ENCODE data around the gene HS3ST2. TPM values are rescaled to one million over a fixed set of nuclear protein-coding genes. Genes with fewer than 3 reads are reported as not detected.

HS3ST2 gene
- total RNA-seq, 3 donors from 2014 or later, result 0.33 to 9.1 (median 7.3) TPM

DNA sequence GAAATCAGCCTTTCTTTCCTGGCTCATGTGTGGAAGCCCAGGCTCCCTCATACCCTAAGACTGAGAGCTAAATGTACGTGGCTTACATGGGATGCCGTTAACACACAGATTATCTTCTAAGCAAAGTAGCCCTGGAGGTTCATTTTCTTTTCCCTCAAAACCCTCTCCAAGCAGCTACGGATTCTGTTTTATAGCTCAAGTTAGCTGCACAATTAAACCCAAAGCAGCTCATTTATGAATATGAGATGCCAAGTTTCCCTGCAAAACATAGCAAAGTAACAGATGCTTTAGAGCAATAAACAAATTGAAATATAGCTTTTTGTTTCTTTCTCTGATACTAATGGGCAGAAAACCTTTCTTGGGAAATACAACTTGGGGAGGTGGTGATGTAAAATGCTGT, 72.0 kb downstream of the HS3ST2 start:
- Histone ChIP-seq H3K4me3 (no peak overlapping the region), H3K27ac (no peak overlapping the region), H3K36me3 (no peaks in the 10 kb centered on the region), H3K4me1 (no peaks in the 10 kb centered on the region), H3K27me3 (no peaks in the 10 kb centered on the region), H3K9me3 (no peaks in the 10 kb centered on the region)
- no peak for TF ChIP-seq POLR2AphosphoS5 (IDR thresholded peaks at IDR 0.05)
- TF ChIP-seq POLR2A (IDR thresholded peaks at IDR 0.05), result no peak
- TF ChIP-seq, protein P1, sequence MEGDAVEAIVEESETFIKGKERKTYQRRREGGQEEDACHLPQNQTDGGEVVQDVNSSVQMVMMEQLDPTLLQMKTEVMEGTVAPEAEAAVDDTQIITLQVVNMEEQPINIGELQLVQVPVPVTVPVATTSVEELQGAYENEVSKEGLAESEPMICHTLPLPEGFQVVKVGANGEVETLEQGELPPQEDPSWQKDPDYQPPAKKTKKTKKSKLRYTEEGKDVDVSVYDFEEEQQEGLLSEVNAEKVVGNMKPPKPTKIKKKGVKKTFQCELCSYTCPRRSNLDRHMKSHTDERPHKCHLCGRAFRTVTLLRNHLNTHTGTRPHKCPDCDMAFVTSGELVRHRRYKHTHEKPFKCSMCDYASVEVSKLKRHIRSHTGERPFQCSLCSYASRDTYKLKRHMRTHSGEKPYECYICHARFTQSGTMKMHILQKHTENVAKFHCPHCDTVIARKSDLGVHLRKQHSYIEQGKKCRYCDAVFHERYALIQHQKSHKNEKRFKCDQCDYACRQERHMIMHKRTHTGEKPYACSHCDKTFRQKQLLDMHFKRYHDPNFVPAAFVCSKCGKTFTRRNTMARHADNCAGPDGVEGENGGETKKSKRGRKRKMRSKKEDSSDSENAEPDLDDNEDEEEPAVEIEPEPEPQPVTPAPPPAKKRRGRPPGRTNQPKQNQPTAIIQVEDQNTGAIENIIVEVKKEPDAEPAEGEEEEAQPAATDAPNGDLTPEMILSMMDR (IDR thresholded peaks at IDR 0.05), result no peak
- intact Hi-C loops (cut with DNase I; ENCODE audit: low total_unique reads), result no loop called here
- DNase-seq (ENCODE audit: low spot score in 2 of 2), result no peak

DNA sequence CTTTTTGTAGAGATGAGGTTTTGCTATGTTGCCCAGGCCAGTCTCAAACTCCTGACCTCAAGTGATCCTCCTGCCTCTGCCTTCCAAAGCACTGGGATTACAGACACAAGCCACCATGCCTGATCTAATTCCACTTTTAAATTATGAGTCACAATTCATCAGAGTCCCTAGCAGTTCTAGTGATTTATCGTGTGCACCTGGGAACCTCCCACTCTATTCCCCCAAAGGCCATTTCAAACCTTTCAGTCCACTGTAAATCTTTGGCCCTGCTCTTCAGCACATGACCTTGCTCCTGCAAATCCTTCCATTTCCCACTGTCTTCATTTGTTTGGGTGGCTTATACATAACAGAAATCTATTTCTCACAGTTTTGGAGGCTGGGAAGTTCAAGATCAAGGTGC, 73.0 kb downstream of the HS3ST2 start:
- DNase-seq (ENCODE audit: low spot score in 2 of 2), result no peak
- no peak overlapping the region for H3K27ac ChIP-seq
- no peak for TF ChIP-seq POLR2AphosphoS5 (IDR thresholded peaks at IDR 0.05)
- TF ChIP-seq, protein P1 (IDR thresholded peaks at IDR 0.05), result no peak
- no peak for TF ChIP-seq POLR2A (IDR thresholded peaks at IDR 0.05)

DNA sequence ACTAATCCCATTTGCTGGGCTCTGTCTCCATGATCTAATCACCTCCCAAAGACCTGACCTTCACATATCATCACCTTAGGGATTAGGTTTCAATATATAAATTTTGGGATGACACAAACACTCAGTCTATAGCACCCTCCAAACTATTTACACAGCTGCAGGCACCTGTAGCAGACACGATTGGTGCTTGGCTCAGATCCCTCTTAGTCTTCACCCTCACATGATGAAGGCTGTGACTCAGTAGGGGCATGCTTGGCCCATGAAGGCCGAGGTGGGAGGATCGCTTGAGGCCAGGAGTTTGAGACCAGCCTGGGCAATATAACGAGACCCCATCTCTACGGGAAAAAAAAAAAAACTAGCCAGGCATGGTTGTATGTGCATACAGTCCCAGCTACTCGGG, 73.5 kb downstream of the HS3ST2 start:
- H3K27ac ChIP-seq, result no peak overlapping the region
- H3K36me3 ChIP-seq, result no peaks in the 10 kb centered on the region
- no peak for TF ChIP-seq POLR2AphosphoS5 (IDR thresholded peaks at IDR 0.05)
- TF ChIP-seq, protein P1 (IDR thresholded peaks at IDR 0.05), result no peak
- TF ChIP-seq POLR2A (IDR thresholded peaks at IDR 0.05), result no peak
- H3K4me3 ChIP-seq, result no peak overlapping the region
- no peak for DNase-seq (ENCODE audit: low spot score in 2 of 2)
- H3K9me3 ChIP-seq, result no peaks in the 10 kb centered on the region
- intact Hi-C loops (cut with DNase I; ENCODE audit: low total_unique reads), result no loop called here
- H3K4me1 ChIP-seq, result no peaks in the 10 kb centered on the region
- H3K27me3 ChIP-seq, result no peaks in the 10 kb centered on the region

More for the DNA sequence above, 73.0 kb downstream of the HS3ST2 start:
- H3K9me3 ChIP-seq, result no peaks in the 10 kb centered on the region
- no peaks in the 10 kb centered on the region for H3K4me1 ChIP-seq
- intact Hi-C loops (cut with DNase I; ENCODE audit: low total_unique reads), result no loop called here
- no peak overlapping the region for H3K4me3 ChIP-seq
- no peaks in the 10 kb centered on the region for H3K36me3 ChIP-seq
- H3K27me3 ChIP-seq, result no peaks in the 10 kb centered on the region

DNA sequence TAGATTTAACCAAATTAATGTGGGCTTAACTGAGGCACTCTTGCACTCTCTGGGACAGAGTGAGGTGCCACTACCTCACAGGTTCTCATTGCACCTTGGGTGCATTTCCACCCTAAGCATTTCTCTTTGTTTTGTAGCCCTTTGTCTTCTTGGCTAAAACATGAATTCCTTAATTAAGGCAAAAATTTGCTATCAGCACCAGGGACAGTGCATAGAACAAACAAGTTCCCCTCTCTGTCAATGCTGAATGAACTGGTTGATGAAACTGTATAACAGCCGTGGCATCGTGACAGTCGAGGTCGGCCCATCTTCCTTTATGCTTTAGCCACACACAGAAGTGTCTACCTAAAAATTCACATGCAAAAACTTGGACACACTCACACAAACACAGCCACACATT, 74.8 kb downstream of the HS3ST2 start:
- no peaks in the 10 kb centered on the region for H3K27me3 ChIP-seq
- no peaks in the 10 kb centered on the region for H3K4me1 ChIP-seq
- intact Hi-C loops (cut with DNase I; ENCODE audit: low total_unique reads), result no loop called here

DNA sequence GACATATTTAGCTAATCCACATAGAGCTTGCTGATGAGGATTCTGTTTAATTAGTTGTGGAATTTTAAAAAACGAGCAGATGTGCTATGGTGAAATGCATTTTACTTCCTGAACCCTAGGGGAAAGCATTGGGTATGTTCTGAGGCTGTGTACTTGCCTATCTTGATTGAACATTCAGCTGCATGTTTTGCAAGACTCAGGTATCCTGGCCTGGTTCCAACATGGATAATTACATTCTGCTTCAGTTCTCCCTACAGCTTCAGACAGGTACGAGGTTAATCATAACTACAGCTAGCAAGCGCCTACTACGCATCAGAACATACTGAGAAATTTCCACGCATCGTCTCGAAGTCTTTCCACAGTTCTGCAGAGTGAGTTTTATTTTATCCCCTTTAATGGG, 77.0 kb downstream of the HS3ST2 start:
- H3K4me3 ChIP-seq, result no peak overlapping the region
- no peaks in the 10 kb centered on the region for H3K4me1 ChIP-seq
- no peaks in the 10 kb centered on the region for H3K9me3 ChIP-seq
- H3K36me3 ChIP-seq, result no peaks in the 10 kb centered on the region
- intact Hi-C loops (cut with DNase I; ENCODE audit: low total_unique reads), result no loop called here
- DNase-seq (ENCODE audit: low spot score in 2 of 2), result no peak
- TF ChIP-seq, protein P1 (IDR thresholded peaks at IDR 0.05), result no peak
- TF ChIP-seq POLR2A (IDR thresholded peaks at IDR 0.05), result no peak
- no peak for TF ChIP-seq POLR2AphosphoS5 (IDR thresholded peaks at IDR 0.05)
- H3K27me3 ChIP-seq, result peaks cover 0 to 3% of the 10 kb centered on the region in 2 donors
- H3K27ac ChIP-seq, result no peak overlapping the region

More for the DNA sequence above, 74.8 kb downstream of the HS3ST2 start:
- no peak overlapping the region for H3K4me3 ChIP-seq
- H3K9me3 ChIP-seq, result no peaks in the 10 kb centered on the region
- DNase-seq (ENCODE audit: low spot score in 2 of 2), result no peak
- TF ChIP-seq POLR2AphosphoS5 (IDR thresholded peaks at IDR 0.05), result no peak
- no peak for TF ChIP-seq POLR2A (IDR thresholded peaks at IDR 0.05)
- TF ChIP-seq, protein P1 (IDR thresholded peaks at IDR 0.05), result no peak
- H3K36me3 ChIP-seq, result no peaks in the 10 kb centered on the region
- no peak overlapping the region for H3K27ac ChIP-seq

Measured in breast epithelium (tissue), 4 donors.